ENCODE measurements around the gene ANKRD36.
"Not testable (repeated sequence)": the region's sequence is repeated elsewhere in the genome, so short reads cannot be mapped to it uniquely, and the experiment has no call there.

The ANKRD36 gene

DNA sequence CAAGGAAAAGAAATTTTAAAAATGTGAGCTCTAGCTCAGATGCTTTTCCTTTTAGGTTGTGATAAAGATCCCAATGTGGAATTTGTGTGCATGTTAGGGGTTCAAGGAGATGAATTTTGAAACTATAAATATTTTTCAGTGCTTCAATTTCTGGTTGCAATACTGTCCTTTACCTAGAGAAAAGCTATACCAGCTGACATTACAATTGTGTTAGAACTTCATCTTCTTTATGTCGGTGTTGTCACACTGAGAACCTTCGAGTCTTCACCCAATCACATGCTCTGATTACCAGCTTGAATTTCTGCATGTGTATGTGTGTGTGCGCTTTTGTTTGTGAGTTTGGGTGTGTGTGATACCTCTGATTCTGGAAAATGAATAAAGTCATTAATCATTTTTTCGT, 55.0 kb downstream of the ANKRD36 start:
- not testable (repeated sequence) for H3K4me3 ChIP-seq (ENCODE audit: low read length); H3K9ac ChIP-seq (ENCODE audit: low read length); H3K36me3 ChIP-seq (ENCODE audit: control insufficient read depth, insufficient read depth, low read length); H3K9me3 ChIP-seq (ENCODE audit: control insufficient read depth, low read length); H3K4me1 ChIP-seq (ENCODE audit: control insufficient read depth, insufficient read depth, low read length); H3K27me3 ChIP-seq (ENCODE audit: control insufficient read depth, insufficient read depth, low read length)

DNA sequence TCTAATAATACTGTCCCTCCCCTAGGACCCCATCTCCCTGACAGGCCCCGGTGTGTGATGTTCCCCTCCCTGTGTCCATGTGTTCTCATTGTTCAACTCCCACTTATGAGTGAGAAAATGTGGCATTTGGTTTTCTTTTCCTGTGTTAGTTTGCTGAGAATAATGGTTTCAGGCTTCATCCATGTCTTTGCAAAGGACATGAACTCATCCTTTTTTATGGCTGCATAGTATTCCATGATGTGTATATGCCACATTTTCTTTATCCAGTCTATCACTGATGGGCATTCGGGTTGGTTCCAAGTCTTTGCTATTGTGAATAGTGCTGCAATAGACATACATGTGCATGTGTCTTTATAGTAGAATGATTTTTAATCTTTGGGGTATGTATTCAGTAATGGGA, 55.6 kb downstream of the ANKRD36 start:
- H3K4me3 ChIP-seq (ENCODE audit: low read length); H3K27me3 ChIP-seq (ENCODE audit: control insufficient read depth, insufficient read depth, low read length); H3K9ac ChIP-seq (ENCODE audit: low read length); H3K4me1 ChIP-seq (ENCODE audit: control insufficient read depth, insufficient read depth, low read length); H3K9me3 ChIP-seq (ENCODE audit: control insufficient read depth, low read length); H3K36me3 ChIP-seq (ENCODE audit: control insufficient read depth, insufficient read depth, low read length): not testable (repeated sequence)

DNA sequence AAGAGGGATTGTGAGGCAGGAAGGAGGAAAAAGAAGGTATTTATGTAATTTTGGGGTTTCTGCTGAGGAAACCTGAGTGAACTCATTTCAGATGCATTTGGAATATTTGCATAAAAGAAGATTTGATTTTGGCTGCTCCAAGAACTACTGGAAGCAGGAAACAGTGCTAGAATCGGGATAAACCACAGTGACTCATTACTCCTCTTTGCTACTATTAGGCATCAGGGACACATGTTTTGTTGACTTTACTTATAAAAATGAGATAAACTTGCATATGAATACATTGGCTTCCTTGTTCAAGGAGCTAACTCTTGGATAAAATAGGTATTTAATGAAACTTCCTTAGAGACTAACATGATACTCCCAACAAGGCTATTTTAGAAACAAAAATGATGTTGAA, 67.4 kb downstream of the ANKRD36 start:
- H3K9me3 ChIP-seq (ENCODE audit: control insufficient read depth, low read length); H3K9ac ChIP-seq (ENCODE audit: low read length); H3K4me1 ChIP-seq (ENCODE audit: control insufficient read depth, insufficient read depth, low read length); H3K4me3 ChIP-seq (ENCODE audit: low read length); H3K27me3 ChIP-seq (ENCODE audit: control insufficient read depth, insufficient read depth, low read length); H3K36me3 ChIP-seq (ENCODE audit: control insufficient read depth, insufficient read depth, low read length): not testable (repeated sequence)

DNA sequence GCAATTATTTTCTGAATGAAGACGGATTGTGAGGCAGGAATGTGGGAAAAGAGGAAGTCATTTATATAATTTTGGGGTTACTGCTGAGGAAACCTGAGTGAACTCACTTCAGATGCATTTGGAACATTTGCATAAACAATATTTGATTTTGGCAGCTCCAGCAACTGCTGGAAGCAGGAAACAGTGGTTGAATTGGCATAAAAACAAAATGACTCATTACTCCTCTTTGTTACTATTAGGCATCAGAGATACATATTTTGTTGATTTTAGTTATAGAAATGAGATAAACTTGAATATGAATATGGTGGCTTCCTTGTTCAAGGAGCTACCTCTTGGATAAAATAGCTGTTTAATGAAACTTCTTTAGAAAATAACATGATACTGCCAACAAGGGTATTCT, 82.4 kb downstream of the ANKRD36 start:
- not testable (repeated sequence) for H3K36me3 ChIP-seq (ENCODE audit: control insufficient read depth, insufficient read depth, low read length); H3K27me3 ChIP-seq (ENCODE audit: control insufficient read depth, insufficient read depth, low read length); H3K4me1 ChIP-seq (ENCODE audit: control insufficient read depth, insufficient read depth, low read length); H3K9me3 ChIP-seq (ENCODE audit: control insufficient read depth, low read length); H3K4me3 ChIP-seq (ENCODE audit: low read length); H3K9ac ChIP-seq (ENCODE audit: low read length)

DNA sequence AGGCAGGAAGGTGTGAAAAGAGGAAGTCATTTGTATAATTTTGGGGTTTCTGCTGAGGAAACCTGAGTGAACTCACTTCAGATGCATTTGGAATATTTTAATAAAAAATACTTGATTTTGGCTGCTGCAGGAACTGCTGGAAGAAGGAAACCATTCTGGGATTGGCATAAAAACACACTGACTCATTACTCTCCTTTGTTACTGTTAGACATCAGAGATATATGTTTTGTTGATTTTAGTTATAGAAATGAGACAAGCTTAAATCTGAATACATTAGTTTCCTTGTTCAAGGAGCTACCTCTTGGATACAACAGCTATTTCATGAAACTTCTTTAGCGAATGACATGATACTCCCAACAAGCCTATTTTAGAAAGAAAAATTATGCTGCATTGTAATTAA, 84.3 kb downstream of the ANKRD36 start:
- H3K27me3 ChIP-seq (ENCODE audit: control insufficient read depth, insufficient read depth, low read length); H3K4me3 ChIP-seq (ENCODE audit: low read length); H3K4me1 ChIP-seq (ENCODE audit: control insufficient read depth, insufficient read depth, low read length); H3K9ac ChIP-seq (ENCODE audit: low read length); H3K9me3 ChIP-seq (ENCODE audit: control insufficient read depth, low read length); H3K36me3 ChIP-seq (ENCODE audit: control insufficient read depth, insufficient read depth, low read length): not testable (repeated sequence)

DNA sequence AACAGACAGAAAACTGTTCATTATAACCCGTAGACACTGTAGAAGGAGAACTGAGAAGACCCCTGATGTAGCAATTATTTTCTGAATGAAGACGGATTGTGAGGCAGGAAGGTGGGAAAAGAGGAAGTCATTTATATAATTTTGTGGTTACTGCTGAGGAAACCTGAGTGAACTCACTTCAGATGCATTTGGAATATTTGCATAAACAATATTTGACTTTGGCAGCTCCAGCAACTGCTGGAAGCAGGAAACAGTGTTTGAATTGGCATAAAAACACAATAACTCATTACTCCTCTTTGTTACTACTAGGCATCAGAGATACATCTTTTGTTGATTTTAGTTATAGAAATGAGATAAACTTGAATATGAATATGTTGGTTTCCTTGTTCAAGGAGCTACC, 87.9 kb downstream of the ANKRD36 start:
- H3K4me3 ChIP-seq (ENCODE audit: low read length); H3K9me3 ChIP-seq (ENCODE audit: control insufficient read depth, low read length); H3K36me3 ChIP-seq (ENCODE audit: control insufficient read depth, insufficient read depth, low read length); H3K4me1 ChIP-seq (ENCODE audit: control insufficient read depth, insufficient read depth, low read length); H3K9ac ChIP-seq (ENCODE audit: low read length); H3K27me3 ChIP-seq (ENCODE audit: control insufficient read depth, insufficient read depth, low read length): not testable (repeated sequence)

DNA sequence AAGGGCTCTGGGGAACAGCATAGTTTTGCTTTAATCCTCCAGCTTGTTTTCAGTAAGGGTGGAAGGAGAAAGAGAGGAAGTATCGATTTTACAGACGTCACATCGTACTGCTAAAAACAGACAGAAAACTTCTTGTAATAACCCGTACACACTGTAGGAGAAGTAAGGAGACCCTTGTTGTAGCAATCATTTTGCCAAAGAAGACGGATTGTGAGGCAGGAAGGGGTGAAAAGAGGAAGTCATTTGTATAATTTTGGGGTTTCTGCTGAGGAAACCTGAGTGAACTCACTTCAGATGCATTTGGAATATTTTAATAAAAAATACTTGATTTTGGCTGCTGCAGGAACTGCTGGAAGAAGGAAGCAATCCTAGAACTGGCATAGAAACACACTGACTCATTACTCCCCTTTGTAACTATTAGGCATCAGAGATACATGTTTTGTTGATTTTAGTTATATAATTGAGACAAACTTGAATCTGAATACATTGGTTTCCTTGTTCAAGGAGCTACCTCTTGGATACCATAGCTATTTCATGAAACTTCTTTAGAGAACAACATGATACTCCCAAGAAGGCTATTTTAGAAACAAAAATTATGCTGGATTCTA, 89.8 kb downstream of the ANKRD36 start:
- not testable (repeated sequence) for H3K36me3 ChIP-seq (ENCODE audit: control insufficient read depth, insufficient read depth, low read length); H3K4me1 ChIP-seq (ENCODE audit: control insufficient read depth, insufficient read depth, low read length); H3K27me3 ChIP-seq (ENCODE audit: control insufficient read depth, insufficient read depth, low read length); H3K4me3 ChIP-seq (ENCODE audit: low read length); H3K9ac ChIP-seq (ENCODE audit: low read length); H3K9me3 ChIP-seq (ENCODE audit: control insufficient read depth, low read length)

DNA sequence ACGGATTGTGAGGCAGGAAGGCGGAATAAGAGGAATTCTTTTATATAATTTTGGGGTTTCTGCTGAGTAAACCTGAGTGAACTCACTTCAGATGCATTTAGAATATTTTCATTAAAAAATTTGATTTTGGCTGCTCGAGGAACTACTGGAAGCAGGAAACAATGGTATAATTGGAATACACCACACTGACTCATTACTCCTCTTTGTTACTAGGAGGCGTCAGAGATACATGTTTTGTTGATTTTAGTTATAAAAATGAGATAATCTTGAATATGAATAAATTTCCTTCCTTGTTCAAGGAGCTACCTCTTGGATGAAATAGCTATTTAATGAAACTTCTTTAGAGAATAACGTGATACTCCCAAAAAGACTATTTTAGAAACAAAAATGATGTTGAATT, 97.4 kb downstream of the ANKRD36 start:
- H3K9me3 ChIP-seq (ENCODE audit: control insufficient read depth, low read length), result no peaks in the 10 kb centered on the region

DNA sequence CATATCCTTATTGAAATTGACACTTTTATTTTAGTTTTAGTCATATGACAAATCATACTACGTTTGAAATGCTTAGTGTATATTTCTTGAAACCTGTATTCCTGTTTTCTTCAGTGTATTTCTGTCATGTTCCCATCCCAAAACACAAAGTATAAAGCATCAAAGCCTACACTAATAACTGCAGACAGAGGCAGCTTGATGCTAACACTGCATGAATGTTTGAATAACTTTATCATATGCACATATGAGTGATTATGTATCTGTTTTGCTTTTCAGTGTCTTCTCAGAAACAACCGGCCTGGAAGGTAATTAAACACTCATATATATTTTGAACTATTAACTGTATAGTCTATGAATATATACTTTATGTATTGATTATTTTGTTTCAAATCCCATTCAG, 102.1 kb downstream of the ANKRD36 start:
- not testable (repeated sequence) for H3K36me3 ChIP-seq (ENCODE audit: control insufficient read depth, insufficient read depth, low read length); H3K4me3 ChIP-seq (ENCODE audit: low read length); H3K9me3 ChIP-seq (ENCODE audit: control insufficient read depth, low read length); H3K27me3 ChIP-seq (ENCODE audit: control insufficient read depth, insufficient read depth, low read length); H3K4me1 ChIP-seq (ENCODE audit: control insufficient read depth, insufficient read depth, low read length); H3K9ac ChIP-seq (ENCODE audit: low read length)

More for the DNA sequence above, 97.4 kb downstream of the ANKRD36 start:
- no peaks in the 10 kb centered on the region for H3K4me1 ChIP-seq (ENCODE audit: control insufficient read depth, insufficient read depth, low read length)
- H3K9ac ChIP-seq (ENCODE audit: low read length), result no peak overlapping the region
- no peak overlapping the region for H3K4me3 ChIP-seq (ENCODE audit: low read length)
- no peaks in the 10 kb centered on the region for H3K36me3 ChIP-seq (ENCODE audit: control insufficient read depth, insufficient read depth, low read length)
- no peaks in the 10 kb centered on the region for H3K27me3 ChIP-seq (ENCODE audit: control insufficient read depth, insufficient read depth, low read length)

DNA sequence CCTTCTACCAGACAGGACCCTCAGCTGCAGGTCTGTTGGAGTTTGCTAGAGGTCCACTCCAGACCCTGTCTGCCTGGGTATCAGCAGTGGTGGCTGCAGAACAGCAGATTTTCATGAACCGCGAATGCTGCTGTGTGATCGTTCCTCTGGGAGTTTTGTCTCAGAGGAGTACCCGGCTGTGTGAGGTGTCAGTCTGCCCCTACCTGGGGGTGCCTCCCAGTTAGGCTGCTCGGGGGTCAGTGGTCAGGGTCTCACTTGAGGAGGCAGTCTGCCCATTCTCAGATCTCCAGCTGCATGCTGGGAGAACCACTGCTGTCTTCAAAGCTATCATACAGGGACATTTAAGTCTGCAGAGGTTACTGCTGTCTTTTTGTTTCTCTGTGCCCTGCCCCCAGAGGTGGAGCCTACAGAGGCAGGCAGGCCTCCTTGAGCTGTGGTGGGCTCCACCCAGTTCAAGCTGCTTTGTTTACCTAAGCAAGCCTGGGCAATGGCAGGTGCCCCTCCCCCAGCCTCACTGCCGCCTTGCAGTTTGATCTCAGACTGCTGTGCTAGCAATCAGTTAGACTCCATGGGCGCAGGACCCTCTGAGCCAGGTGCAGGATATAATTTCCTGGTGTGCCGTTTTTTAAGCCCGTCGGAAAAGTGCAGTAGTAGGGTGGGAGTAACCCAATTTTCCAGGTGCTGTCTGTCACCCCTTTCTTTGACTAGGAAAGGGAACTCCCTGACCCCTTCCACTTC, 118.1 kb downstream of the ANKRD36 start:
- not testable (repeated sequence) for H3K27me3 ChIP-seq (ENCODE audit: control insufficient read depth, insufficient read depth, low read length); H3K9me3 ChIP-seq (ENCODE audit: control insufficient read depth, low read length); H3K4me1 ChIP-seq (ENCODE audit: control insufficient read depth, insufficient read depth, low read length); H3K4me3 ChIP-seq (ENCODE audit: low read length); H3K9ac ChIP-seq (ENCODE audit: low read length); H3K36me3 ChIP-seq (ENCODE audit: control insufficient read depth, insufficient read depth, low read length)

DNA sequence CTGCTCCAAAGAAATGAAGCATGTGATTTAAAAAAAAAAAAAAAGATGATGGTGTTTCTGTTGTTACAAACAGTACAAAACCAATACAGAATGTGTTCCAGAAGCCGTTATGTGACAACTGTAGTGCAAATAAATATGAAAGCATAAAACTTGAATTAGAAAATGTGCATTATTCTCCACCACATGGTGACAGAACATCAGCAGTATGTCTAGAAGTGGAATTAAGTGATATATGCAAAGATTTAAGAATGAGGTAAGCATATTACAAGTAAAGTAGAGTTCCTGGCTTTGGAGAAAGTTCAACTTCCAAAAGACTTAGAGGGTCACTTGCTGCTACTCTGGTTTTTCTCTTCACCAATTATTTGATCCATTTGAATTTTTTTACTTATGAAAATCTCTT, 120.0 kb downstream of the ANKRD36 start:
- H3K4me3 ChIP-seq (ENCODE audit: low read length); H3K9ac ChIP-seq (ENCODE audit: low read length); H3K27me3 ChIP-seq (ENCODE audit: control insufficient read depth, insufficient read depth, low read length); H3K9me3 ChIP-seq (ENCODE audit: control insufficient read depth, low read length); H3K4me1 ChIP-seq (ENCODE audit: control insufficient read depth, insufficient read depth, low read length); H3K36me3 ChIP-seq (ENCODE audit: control insufficient read depth, insufficient read depth, low read length): not testable (repeated sequence)

DNA sequence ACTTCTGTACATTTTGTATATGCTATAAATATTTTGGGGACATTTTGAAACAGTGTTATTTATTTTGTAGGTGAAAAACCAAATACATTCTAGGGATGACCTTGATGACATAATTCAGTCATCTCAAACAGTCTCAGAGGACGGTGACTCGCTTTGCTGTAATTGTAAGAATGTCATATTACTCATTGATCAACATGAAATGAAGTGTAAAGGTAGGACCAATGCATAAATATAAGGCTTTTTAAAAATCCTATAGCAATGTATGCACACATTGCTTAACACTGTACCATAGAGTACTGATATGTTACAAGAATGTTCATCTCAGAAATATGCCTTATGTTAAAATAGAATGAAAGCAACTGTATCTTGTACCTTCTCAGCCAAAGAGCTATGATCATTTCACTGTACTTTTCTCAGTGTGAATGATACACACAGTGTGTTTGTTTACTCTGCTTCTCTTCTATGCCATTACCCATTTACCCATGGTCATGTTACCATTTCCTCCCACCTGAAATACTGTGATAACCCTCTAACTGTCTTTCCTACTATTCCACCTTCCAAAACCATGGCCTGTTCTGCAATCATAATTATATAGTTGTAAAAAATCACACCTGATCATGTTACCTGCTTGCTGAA, 120.8 kb downstream of the ANKRD36 start:
- not testable (repeated sequence) for H3K4me1 ChIP-seq (ENCODE audit: control insufficient read depth, insufficient read depth, low read length); H3K4me3 ChIP-seq (ENCODE audit: low read length); H3K9me3 ChIP-seq (ENCODE audit: control insufficient read depth, low read length); H3K27me3 ChIP-seq (ENCODE audit: control insufficient read depth, insufficient read depth, low read length); H3K9ac ChIP-seq (ENCODE audit: low read length); H3K36me3 ChIP-seq (ENCODE audit: control insufficient read depth, insufficient read depth, low read length)

DNA sequence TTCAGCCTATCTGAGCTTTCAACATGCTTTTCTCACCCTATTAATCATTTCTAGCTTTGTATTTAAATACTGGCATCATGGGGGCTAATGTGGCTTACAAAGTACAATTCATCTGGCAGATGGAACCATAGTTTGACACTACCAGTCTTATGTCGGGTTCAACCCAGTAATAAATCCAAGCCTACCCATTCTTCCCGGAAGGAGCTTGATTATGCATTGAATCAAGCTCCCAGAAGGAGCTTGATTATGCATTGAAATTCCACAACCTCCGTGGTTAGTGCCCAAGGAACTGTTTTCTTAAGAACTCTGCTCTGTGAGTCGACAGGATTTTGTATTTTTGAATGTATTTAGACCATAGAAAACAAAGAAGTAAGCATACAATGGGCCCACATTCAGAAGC, 148.2 kb downstream of the ANKRD36 start:
- not testable (repeated sequence) for H3K9ac ChIP-seq (ENCODE audit: low read length); H3K4me1 ChIP-seq (ENCODE audit: control insufficient read depth, insufficient read depth, low read length)

More for the DNA sequence above, 148.2 kb downstream of the ANKRD36 start:
- not testable (repeated sequence) for H3K9me3 ChIP-seq (ENCODE audit: control insufficient read depth, low read length); H3K4me3 ChIP-seq (ENCODE audit: low read length); H3K27me3 ChIP-seq (ENCODE audit: control insufficient read depth, insufficient read depth, low read length); H3K36me3 ChIP-seq (ENCODE audit: control insufficient read depth, insufficient read depth, low read length)

Measured in mucosa of stomach (tissue), 1 donor.